VCaP (cell line): Measurements from ENCODE around the gene CCDC78.

Source experiments
- H3K27ac ChIP-seq: fragments of 450-650 bp; 2 replicates; pipeline ENCODE4 v1.5.1; 2017
- CTCF ChIP-seq: fragments of 450-650 bp; conservative IDR thresholded peaks from 2 replicates; pipeline ENCODE4 v1.5.1; 2017; ENCODE audit warnings: mild to moderate bottlenecking, moderate library complexity

CCDC78 gene

GRCh38 chr16:689175-689897 is 36.9 kb downstream of the CCDC78 start:
- H3K27ac ChIP-seq: peak overlapping the region; percentile 74
- no peak for TF ChIP-seq CTCF

GRCh38 chr16:687499-687898 is 38.7 kb downstream of the CCDC78 start:
- no peak overlapping the region for H3K27ac ChIP-seq
- TF ChIP-seq CTCF: no peak

GRCh38 chr16:686459-687260 is 39.6 kb downstream of the CCDC78 start:
- no peak for TF ChIP-seq CTCF
- peak overlapping the region; percentile 91 for H3K27ac ChIP-seq

- TF ChIP-seq CTCF: peak; percentile 81
- peak overlapping the region; percentile 91 for H3K27ac ChIP-seq
Observed at GRCh38 chr16:685967-686366, 40.3 kb downstream of the CCDC78 start.

- H3K27ac ChIP-seq: peak overlapping the region; percentile 91
- TF ChIP-seq CTCF: no peak
Observed at GRCh38 chr16:684961-685696, 41.1 kb downstream of the CCDC78 start.

DNA sequence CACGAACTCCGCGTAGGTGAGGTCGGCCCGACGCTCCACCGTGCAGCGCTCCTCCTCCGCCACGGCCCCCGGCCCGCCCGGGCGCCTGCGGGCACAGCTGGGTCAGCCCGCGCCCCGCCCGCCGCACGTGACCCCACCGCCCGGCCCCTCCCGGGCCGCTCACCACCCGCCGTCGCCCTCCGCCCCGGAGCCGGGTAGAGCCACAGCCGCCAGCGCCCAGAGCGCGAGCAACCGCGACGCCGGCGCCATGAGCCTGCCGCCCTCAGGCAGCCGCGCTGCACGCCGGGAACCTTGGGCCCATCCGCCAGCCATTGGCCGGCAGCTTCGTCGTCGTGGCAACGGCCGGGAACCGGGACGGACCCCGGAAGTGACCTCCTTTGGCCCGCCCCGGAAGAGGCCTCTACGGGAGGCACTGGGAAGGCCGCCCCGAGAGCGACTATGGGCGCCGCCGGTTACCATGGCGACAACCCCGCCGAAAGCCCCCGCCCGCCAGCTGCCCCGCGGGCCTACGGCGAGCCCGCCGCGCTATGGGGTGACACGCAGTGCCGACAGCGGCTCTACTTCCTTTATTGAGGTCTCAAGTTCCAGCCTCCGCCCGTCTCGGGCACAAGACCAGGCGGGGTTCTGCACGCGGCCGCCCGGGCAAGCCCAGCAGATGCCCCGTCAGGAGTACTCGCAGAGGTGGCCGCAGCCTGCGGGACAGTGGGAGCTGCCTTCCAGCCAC is 42.0 kb downstream of the CCDC78 start, which contains the start of gene JMJD8:
TSS of gene JMJD8 (minus strand) at position 264 of the 724 bp plus-strand sequence. CDS start at position 249, 15 bp downstream.
- H3K27ac ChIP-seq: peak within 1 kb of the TSS; percentile 91
- TF ChIP-seq CTCF: no peak
